Prostate gland (tissue), 2 donors: ENCODE measurements around the gene FAM174A.

Experiments used
- CTCF ChIP-seq, 4 experiments: fragments of 200-600 bp in 2 of 4; fragments of 450-650 bp in 2 of 4; sonication (generic) in 2 of 4; IDR thresholded peaks; 1 replicate in 3 of 4; 2 replicates in 1 of 4; pipeline ENCODE4 v1.5.1; 2016 to 2019; ENCODE audit warnings: antibody characterized with exemption in 4 of 4, mild to moderate bottlenecking in 2 of 4, moderate library complexity in 2 of 4
- POLR2A ChIP-seq: fragments of 450-650 bp; IDR thresholded peaks from one replicate; pipeline ENCODE4 v1.6.1; 2016; ENCODE audit warnings: antibody characterized with exemption, mild to moderate bottlenecking
- POLR2AphosphoS5 ChIP-seq: sonication (generic); formaldehyde crosslinking; IDR thresholded peaks from one replicate; pipeline ENCODE4 v1.6.1; 2017; ENCODE audit warnings: antibody characterized with exemption

- no peak for TF ChIP-seq CTCF (IDR thresholded peaks at IDR 0.05)
- TF ChIP-seq POLR2AphosphoS5: no peak
- TF ChIP-seq POLR2A: no peak
These were observed 40.6 kb downstream of the FAM174A start for GRCh38 chr5:100575815-100576214.
